Smooth muscle cell (in vitro differentiated cells): ENCODE measurements around the gene KRT80. TPM values are rescaled to one million over a fixed set of nuclear protein-coding genes. Genes with fewer than 3 reads are reported as not detected.

Experiments used
- DNase-seq: peaks from one replicate; lab custom pipeline; 2025; ENCODE audit not compliant: unreplicated experiment; lab: John Stamatoyannopoulos, UW
- H2AFZ ChIP-seq: fragments of 200-600 bp; sonication (generic); 2 replicates; pipeline ENCODE4 v1.6.0; 2016; ENCODE audit warnings: antibody characterized with exemption, low read depth, mild to moderate bottlenecking
- H3F3A ChIP-seq: fragments of 200-600 bp; sonication (generic); 2 replicates; pipeline ENCODE4 v1.6.0; 2017; ENCODE audit warnings: antibody characterized with exemption, low read depth
- H3K27ac ChIP-seq: fragments of 200-600 bp; sonication (generic); 2 replicates; pipeline ENCODE4 v1.5.1; 2016; ENCODE audit warnings: low read depth, mild to moderate bottlenecking
- H3K27me3 ChIP-seq: fragments of 200-600 bp; sonication (generic); 2 replicates; pipeline ENCODE4 v1.6.1; 2016; ENCODE audit warnings: low read depth, mild to moderate bottlenecking
- H3K36me3 ChIP-seq: fragments of 200-600 bp; sonication (generic); 2 replicates; pipeline ENCODE4 v1.5.1; 2016; ENCODE audit warnings: low read depth
- H3K4me1 ChIP-seq: fragments of 200-600 bp; sonication (generic); 2 replicates; pipeline ENCODE4 v1.5.1; 2016; ENCODE audit warnings: low read depth
- H3K4me2 ChIP-seq: fragments of 200-600 bp; sonication (generic); 2 replicates; pipeline ENCODE4 v1.6.0; 2016; ENCODE audit warnings: mild to moderate bottlenecking
- H3K4me3 ChIP-seq: fragments of 200-600 bp; sonication (generic); 2 replicates; pipeline ENCODE4 v1.5.1; 2016; ENCODE audit warnings: mild to moderate bottlenecking
- H3K79me2 ChIP-seq: fragments of 200-600 bp; sonication (generic); 2 replicates; pipeline ENCODE4 v1.6.0; 2016; ENCODE audit warnings: low read depth, mild to moderate bottlenecking
- H3K9ac ChIP-seq: fragments of 200-600 bp; sonication (generic); 2 replicates; pipeline ENCODE4 v1.6.0; 2016; ENCODE audit warnings: low read depth
- H3K9me3 ChIP-seq: fragments of 200-600 bp; sonication (generic); replicated peaks from 2 replicates; pipeline ENCODE4 v1.5.1; 2016; ENCODE audit warnings: low read depth
- H4K20me1 ChIP-seq: fragments of 200-600 bp; sonication (generic); 2 replicates; pipeline ENCODE4 v1.6.0; 2016; ENCODE audit warnings: low read depth
- CTCF ChIP-seq: fragments of 200-600 bp; sonication (generic); IDR thresholded peaks from 2 replicates; pipeline ENCODE4 v1.5.1; 2017; ENCODE audit warnings: borderline replicate concordance, mild to moderate bottlenecking, antibody characterized with exemption; ENCODE audit not compliant: insufficient read depth, poor library complexity, severe bottlenecking
- WGBS: methylation state at CpG from one replicate; pipeline ENCODE4 v1.1.7; 2016; ENCODE audit warnings: low lambda C conversion rate; 5-methylcytosine and 5-hydroxymethylcytosine counted together
- polyA plus RNA-seq: library from polyadenylated mRNA; unstranded; fragments of >200 nt; fragmentation: Nextera tagmentation; extraction: Ambion mirVana; gene quantifications from 2 replicates; pipeline ENCODE4 v1.2.1, GENCODE V29; 2016
- total RNA-seq: library from RNA; depleted of rRNA; stranded (reverse); fragments of >200 nt; gene quantifications from 2 replicates; pipeline ENCODE4 v1.2.3, GENCODE V29; 2014

Gene KRT80
- total and polyA plus RNA-seq, 2 experiments from 2014 or later = 5.1 to 11.7 TPM

DNA sequence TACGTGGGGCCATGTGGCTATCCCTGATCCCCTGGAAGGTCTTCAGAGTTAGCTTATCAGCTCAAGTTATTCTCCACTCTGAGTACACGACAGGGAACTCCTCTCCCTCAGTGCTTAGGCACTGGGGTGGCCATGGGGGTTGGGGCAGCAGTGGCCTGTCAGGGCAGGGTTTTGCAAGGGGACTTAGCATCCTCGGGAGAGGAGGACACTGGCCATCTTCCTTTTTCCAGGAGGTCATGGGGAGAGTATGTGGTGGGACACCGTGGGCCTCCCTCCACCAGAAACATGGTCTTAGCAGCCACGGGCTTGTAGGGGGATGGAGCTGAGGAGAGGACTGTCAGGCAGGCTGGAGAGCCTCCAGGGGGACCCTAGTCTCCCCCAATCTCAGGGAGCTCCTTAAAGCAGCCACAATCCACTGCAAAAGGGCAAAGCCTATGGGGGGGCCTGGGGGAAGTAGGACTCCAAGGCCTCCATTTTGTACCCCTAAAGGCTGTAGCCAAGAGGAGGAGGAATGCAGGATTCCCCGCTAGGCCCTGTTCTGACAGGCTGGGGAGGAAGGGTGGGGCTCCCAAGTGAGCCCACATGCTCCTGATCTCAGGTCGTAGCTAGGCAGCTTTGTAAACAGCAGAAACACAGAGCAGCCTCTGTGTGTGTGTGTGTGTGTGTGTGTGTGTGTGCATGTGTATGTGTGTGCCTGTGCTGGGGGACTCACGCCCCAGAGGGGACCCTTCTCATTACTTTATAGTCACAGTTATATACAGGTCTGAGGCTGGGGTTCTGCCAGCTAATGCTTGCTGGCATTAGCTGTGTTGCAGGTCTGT is 36.6 kb downstream of the KRT80 start:
- Histone ChIP-seq H3K36me3 (no peaks in the 10 kb centered on the region), H3F3A (no peaks in the 10 kb centered on the region), H4K20me1 (no peaks in the 10 kb centered on the region), H3K9ac (no peak overlapping the region), H2AFZ (no peak overlapping the region), H3K4me3 (no peak overlapping the region), H3K27ac (peak overlapping the region; percentile 49), H3K9me3 (no peaks in the 10 kb centered on the region), H3K27me3 (no peaks in the 10 kb centered on the region), H3K4me2 (no peak overlapping the region), H3K4me1 (no peaks in the 10 kb centered on the region), H3K79me2 (no peaks in the 10 kb centered on the region)
- WGBS = 70% methylated on average over 8 of the region's 8 CpGs
- DNase-seq = no peak
- TF ChIP-seq CTCF = no peak

DNA sequence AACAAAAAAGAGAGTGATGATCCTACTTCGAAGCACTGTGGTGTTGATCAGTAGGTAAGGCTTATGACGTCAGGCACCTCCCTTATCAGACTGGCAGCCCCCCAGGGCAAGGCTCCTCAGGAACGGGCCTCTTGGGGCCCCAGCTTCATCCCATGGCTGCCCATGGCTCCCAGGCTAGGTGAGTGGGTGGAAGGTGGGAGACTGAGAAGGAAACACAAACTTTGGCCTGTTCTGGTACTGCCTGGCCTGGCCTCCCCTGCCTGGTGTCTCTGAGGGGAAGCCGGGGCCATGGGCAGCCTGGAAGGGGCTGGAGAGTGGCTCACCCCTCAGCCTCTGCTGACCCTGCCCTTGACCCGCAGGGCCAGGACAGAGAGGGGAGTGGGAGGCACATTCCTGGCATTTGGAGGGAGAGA is 38.9 kb downstream of the KRT80 start:
- Histone ChIP-seq H3K9me3 (no peaks in the 10 kb centered on the region), H3K79me2 (no peaks in the 10 kb centered on the region), H3K27ac (no peak overlapping the region), H3F3A (no peaks in the 10 kb centered on the region), H3K9ac (no peak overlapping the region), H3K4me2 (peak overlapping the region; percentile 84), H3K36me3 (no peaks in the 10 kb centered on the region), H3K4me1 (no peaks in the 10 kb centered on the region), H2AFZ (peak overlapping the region; percentile 12), H3K27me3 (no peaks in the 10 kb centered on the region), H4K20me1 (no peaks in the 10 kb centered on the region), H3K4me3 (no peak overlapping the region)
- 85% methylated on average over 5 of the region's 5 CpGs for WGBS
- TF ChIP-seq CTCF = no peak
- no peak for DNase-seq

GRCh38 chr12:52151837-52152783 is 39.7 kb downstream of the KRT80 start:
- Histone ChIP-seq H3K27me3 (no peaks in the 10 kb centered on the region), H3K4me1 (no peaks in the 10 kb centered on the region), H3K9me3 (no peaks in the 10 kb centered on the region), H3K4me2 (peak overlapping the region; percentile 84), H3K27ac (peak overlapping the region; percentile 16), H3K9ac (no peak overlapping the region), H3K36me3 (no peaks in the 10 kb centered on the region), H3F3A (no peaks in the 10 kb centered on the region), H2AFZ (peak overlapping the region; percentile 12), H3K79me2 (no peaks in the 10 kb centered on the region), H4K20me1 (no peaks in the 10 kb centered on the region), H3K4me3 (peak overlapping the region; percentile 42)
- peak; percentile 14 for DNase-seq
- WGBS = 31% methylated on average over 46 of the region's 63 CpGs
- peak; percentile 94 for TF ChIP-seq CTCF
